HCT116 (cell line): ENCODE measurements around the gene ORC2. TPM values are rescaled to one million over a fixed set of nuclear protein-coding genes. Genes with fewer than 3 reads are reported as not detected.

Source experiments
- ATAC-seq: fragments of 200-7000 bp; cut with Tn5 transposase; 2 replicates; pipeline ENCODE4 v1.9.1; 2020; ENCODE audit warnings: mild to moderate bottlenecking, moderate library complexity
- BruUV-seq: library from RNA; stranded (reverse); fragments of 400-500 nt; replicated peaks from 2 replicates; lab custom pipeline; 2021; lab: Mats Ljungman, UMichigan
- CTCF ChIA-PET: fragments of 300-600 bp; sonication (Branson Sonifier 250); formaldehyde crosslinking; loops from one replicate; lab custom pipeline; 2021; ENCODE audit warnings: antibody characterized with exemption; lab: Charles Lee
- POLR2A ChIA-PET: fragments of 300-600, 350-600 bp; sonication (Branson Sonifier 250); formaldehyde crosslinking; loops from one replicate; lab custom pipeline; 2021; ENCODE audit warnings: antibody characterized with exemption; lab: Charles Lee
- RAD21 ChIA-PET, 2 experiments: fragments of 300-600 bp; sonication (Branson Sonifier 250); formaldehyde crosslinking; loops; one replicate each; lab custom pipeline; 2023; ENCODE audit warnings: low total read pairs in 2 of 2; ENCODE audit not compliant: uncharacterized antibody in 2 of 2, unreplicated experiment in 2 of 2, low non-redundant PET in 1 of 2; lab: Charles Lee
- DNase-seq: peaks from one replicate; pipeline ENCODE4 v3.0.0-alpha.2; 2010; ENCODE audit warnings: low read depth, low spot score
- H2AFZ ChIP-seq: fragments of 200-600 bp; shearing (Covaris generic), sonication (generic); 2 replicates; pipeline ENCODE4 v1.6.1; 2017; ENCODE audit warnings: low read depth, mixed run types, mixed read lengths, antibody characterized with exemption, low read length; ENCODE audit not compliant: poor library complexity, severe bottlenecking
- H3K27ac ChIP-seq: 2 replicates; pipeline ENCODE4 v1.5.1; 2012; ENCODE audit warnings: low read depth, low read length
- H3K27me3 ChIP-seq: fragments of 200-600 bp; sonication (generic); 2 replicates; pipeline ENCODE4 v1.6.1; 2016; ENCODE audit warnings: mixed run types, low read length, mixed read lengths; ENCODE audit not compliant: insufficient read depth
- H3K36me3 ChIP-seq, 2 experiments: fragments of 200-500 bp in 1 of 2; fragments of 200-600 bp in 1 of 2; sonication (Bioruptor generic) in 1 of 2; sonication (generic) in 1 of 2; 2 replicates each; pipeline versions ENCODE4 v1.5.1 to v1.6.1; 2014 to 2016; ENCODE audit warnings: low read length in 2 of 2, inconsistent platforms in 1 of 2, mixed read lengths in 1 of 2, mixed run types in 1 of 2; ENCODE audit not compliant: insufficient read depth in 2 of 2, control insufficient read depth in 1 of 2
- H3K4me1 ChIP-seq, 2 experiments: fragments of 200-600 bp in 1 of 2; sonication (generic) in 1 of 2; 2 replicates each; pipeline versions ENCODE4 v1.5.1 to v1.6.1; 2012 to 2017; ENCODE audit warnings: low read length in 2 of 2, inconsistent platforms in 1 of 2, mild to moderate bottlenecking in 1 of 2, mixed read lengths in 1 of 2, mixed run types in 1 of 2, moderate library complexity in 1 of 2; ENCODE audit not compliant: insufficient read depth in 2 of 2, control insufficient read depth in 1 of 2
- H3K4me2 ChIP-seq: fragments of 200-600 bp; sonication (generic); 2 replicates; pipeline ENCODE4 v1.6.1; 2017; ENCODE audit warnings: mixed run types, low read length, mixed read lengths
- H3K4me3 ChIP-seq, 2 experiments: fragments of 200-600 bp in 1 of 2; sonication (generic) in 1 of 2; replicated peaks in 1 of 2; 2 replicates each; pipeline ENCODE4 v1.5.1; 2011 to 2016; ENCODE audit warnings: low read length in 2 of 2, control low read depth in 1 of 2, low read depth in 1 of 2, mild to moderate bottlenecking in 1 of 2, mixed read lengths in 1 of 2, mixed run types in 1 of 2
- H3K79me2 ChIP-seq: fragments of 200-600 bp; sonication (generic); 2 replicates; pipeline ENCODE4 v1.6.1; 2017; ENCODE audit warnings: mild to moderate bottlenecking, mixed run types, low read length, moderate library complexity, mixed read lengths; ENCODE audit not compliant: insufficient read depth
- H3K9ac ChIP-seq: fragments of 200-600 bp; sonication (generic); 2 replicates; pipeline ENCODE4 v1.6.1; 2016; ENCODE audit warnings: low read length, mixed read lengths
- H3K9me2 ChIP-seq: fragments of 200-600 bp; sonication (generic), shearing (Covaris generic); 2 replicates; pipeline ENCODE4 v1.6.1; 2017; ENCODE audit warnings: mixed run types, mild to moderate bottlenecking, moderate library complexity; ENCODE audit not compliant: insufficient read depth
- H3K9me3 ChIP-seq, 2 experiments: fragments of 200-500 bp in 1 of 2; fragments of 200-600 bp in 1 of 2; sonication (Bioruptor generic) in 1 of 2; sonication (generic) in 1 of 2; 2 replicates each; pipeline ENCODE4 v1.6.1; 2014 to 2017; ENCODE audit warnings: low read length in 2 of 2, mixed read lengths in 2 of 2, inconsistent platforms in 1 of 2, low read depth in 1 of 2, mild to moderate bottlenecking in 1 of 2, mixed run types in 1 of 2, moderate library complexity in 1 of 2; ENCODE audit not compliant: control insufficient read depth in 1 of 2, insufficient read depth in 1 of 2
- H4K20me1 ChIP-seq: fragments of 200-600 bp; sonication (generic), shearing (Covaris generic); 2 replicates; pipeline ENCODE4 v1.6.1; 2017; ENCODE audit warnings: mixed run types, mild to moderate bottlenecking, moderate library complexity; ENCODE audit not compliant: insufficient read depth
- CBX3 ChIP-seq: IDR thresholded peaks from 2 replicates; pipeline ENCODE4 v1.6.1; 2012; ENCODE audit warnings: low read depth
- EGR1 ChIP-seq: IDR thresholded peaks from 2 replicates; pipeline ENCODE4 v1.6.1; 2012; ENCODE audit warnings: low read depth
- EZH2phosphoT487 ChIP-seq: fragments of 200-600 bp; IDR thresholded peaks from 2 replicates; pipeline ENCODE4 v1.6.1; 2018; ENCODE audit warnings: antibody characterized with exemption, borderline replicate concordance
- FOSL1 ChIP-seq: IDR thresholded peaks from 2 replicates; pipeline ENCODE4 v1.6.1; 2012; ENCODE audit warnings: low read depth
- JUND ChIP-seq: IDR thresholded peaks from 2 replicates; pipeline ENCODE4 v1.6.1; 2012
- MAX ChIP-seq: IDR thresholded peaks from 2 replicates; pipeline ENCODE4 v1.6.1; 2012
- POLR2AphosphoS5 ChIP-seq: IDR thresholded peaks from 2 replicates; pipeline ENCODE4 v1.6.1; 2011; ENCODE audit warnings: mild to moderate bottlenecking, low read depth, low read length, moderate library complexity
- RAD21 ChIP-seq: IDR thresholded peaks from 2 replicates; pipeline ENCODE4 v1.6.1; 2012; ENCODE audit warnings: low read depth, mild to moderate bottlenecking
- REST ChIP-seq: IDR thresholded peaks from 2 replicates; pipeline ENCODE4 v1.6.1; 2012; ENCODE audit warnings: low read depth
- SIN3A ChIP-seq: IDR thresholded peaks from 2 replicates; pipeline ENCODE4 v1.6.1; 2012; ENCODE audit warnings: low read depth
- SRF ChIP-seq: IDR thresholded peaks from 2 replicates; pipeline ENCODE4 v1.6.1; 2012; ENCODE audit warnings: low read depth
- ZBTB33 ChIP-seq: IDR thresholded peaks from 2 replicates; pipeline ENCODE4 v1.6.1; 2011; ENCODE audit warnings: mild to moderate bottlenecking, low read length, moderate library complexity; ENCODE audit not compliant: insufficient replicate concordance; ENCODE audit errors: extremely low read depth
- ZNF274 ChIP-seq: fragments of 200-500 bp; sonication (Bioruptor generic); IDR thresholded peaks from 2 replicates; pipeline ENCODE4 v1.6.1; 2014; ENCODE audit warnings: mild to moderate bottlenecking, low read depth, low read length, inconsistent platforms
- intact Hi-C: fragments of 100-400 bp; cut with micrococcal nuclease; formaldehyde crosslinking; loops from 2 replicates; pipeline ENCODE4 v1.10.0; 2022
- total RNA-seq: library from RNA; stranded (reverse); gene quantifications from one replicate; pipeline ENCODE4 v1.2.1, GENCODE V29; 2021; ENCODE audit not compliant: unreplicated experiment

The ORC2 gene
- total RNA-seq, 1 experiment from 2014 or later = 51.9 TPM

- no peak for ATAC-seq
- intact Hi-C loops = no loop called here
- CTCF ChIA-PET = no interaction called here
- no peak overlapping the region for H3K4me3 ChIP-seq
- RAD21 ChIA-PET = no interaction called here
- no peaks in the 10 kb centered on the region for H3K4me1 ChIP-seq
- no peak overlapping the region for H3K4me2 ChIP-seq
- POLR2A ChIA-PET = no interaction called here
- no peaks in the 10 kb centered on the region for H3K9me2 ChIP-seq
- peaks cover 9 to 15% of the 10 kb centered on the region in 2 experiments for H3K36me3 ChIP-seq
- no peaks in the 10 kb centered on the region for H3K27me3 ChIP-seq
- TF ChIP-seq SIN3A (no peak), CBX3 (no peak), ZNF274 (no peak), JUND (no peak), SRF (no peak), POLR2AphosphoS5 (no peak), EGR1 (no peak), MAX (no peak), ZBTB33 (no peak), FOSL1 (no peak), REST (no peak), EZH2phosphoT487 (no peak), RAD21 (no peak)
- no peaks in the 10 kb centered on the region for H4K20me1 ChIP-seq
- H3K9ac ChIP-seq = no peak overlapping the region
- no peaks in the 10 kb centered on the region for H3K9me3 ChIP-seq
- H2AFZ ChIP-seq = no peak overlapping the region
- no peak overlapping the region for H3K27ac ChIP-seq
- H3K79me2 ChIP-seq = no peaks in the 10 kb centered on the region
- no TSS peak for BruUV-seq
- no peak for DNase-seq
Measured at GRCh38 chr2:200871151-200871550, 92.3 kb downstream of the ORC2 start.
